Epithelial cell of proximal tubule (primary cell): ENCODE results near the gene HOXB9. TPM values are rescaled to one million over a fixed set of nuclear protein-coding genes. Genes with fewer than 3 reads are reported as not detected.

Experiments used
- DNase-seq: peaks from one replicate; pipeline ENCODE4 v3.0.0-alpha.2; 2011; ENCODE audit warnings: low read depth
- H3K4me3 ChIP-seq: 2 replicates; pipeline ENCODE4 v1.5.1; 2011; ENCODE audit warnings: low read depth, mild to moderate bottlenecking, low read length
- total RNA-seq: library from RNA; depleted of rRNA; stranded (reverse); fragments of >200 nt; gene quantifications from 2 replicates; pipeline ENCODE4 v1.2.3, GENCODE V29; 2015
- TF ChIP-seq, protein P1 (sequence below): conservative IDR thresholded peaks from 2 replicates; pipeline ENCODE4 v1.5.1; 2012; ENCODE audit warnings: low read depth, mild to moderate bottlenecking, low read length

HOXB9 gene
- total RNA-seq, 1 donor from 2014 or later, result 74.5 TPM

DNA sequence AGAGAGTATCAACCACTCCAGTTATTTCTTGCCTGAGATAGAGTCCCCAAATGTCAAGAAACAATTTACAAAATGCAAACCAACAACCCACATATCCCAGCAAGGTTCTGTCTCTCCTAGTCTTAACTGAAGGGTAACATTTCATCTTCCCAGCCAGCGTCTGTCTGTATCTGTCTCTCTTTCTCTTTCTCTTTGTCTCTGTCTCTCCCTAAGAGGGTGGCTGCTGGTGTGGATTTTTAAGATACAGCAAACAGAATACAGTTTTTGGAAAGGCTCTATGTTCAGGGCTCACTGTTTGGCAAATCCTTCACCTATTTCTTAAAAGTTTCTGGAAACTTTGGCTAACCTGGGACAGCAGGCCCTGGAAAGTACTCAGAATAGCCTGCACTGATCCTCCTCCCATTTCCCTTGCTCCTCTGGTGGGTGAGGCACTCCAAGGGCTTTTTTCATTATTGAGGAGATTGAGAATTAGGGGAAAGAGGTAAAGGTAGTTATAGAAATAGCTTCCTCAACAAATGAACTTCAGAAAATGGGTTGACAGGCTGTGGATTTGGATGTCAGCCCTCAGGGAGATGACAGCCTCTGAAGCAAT lies 54.2 kb downstream of the HOXB9 start:
- DNase-seq, result no peak
- H3K4me3 ChIP-seq, result peak overlapping the region; percentile 43
- TF ChIP-seq, protein P1, sequence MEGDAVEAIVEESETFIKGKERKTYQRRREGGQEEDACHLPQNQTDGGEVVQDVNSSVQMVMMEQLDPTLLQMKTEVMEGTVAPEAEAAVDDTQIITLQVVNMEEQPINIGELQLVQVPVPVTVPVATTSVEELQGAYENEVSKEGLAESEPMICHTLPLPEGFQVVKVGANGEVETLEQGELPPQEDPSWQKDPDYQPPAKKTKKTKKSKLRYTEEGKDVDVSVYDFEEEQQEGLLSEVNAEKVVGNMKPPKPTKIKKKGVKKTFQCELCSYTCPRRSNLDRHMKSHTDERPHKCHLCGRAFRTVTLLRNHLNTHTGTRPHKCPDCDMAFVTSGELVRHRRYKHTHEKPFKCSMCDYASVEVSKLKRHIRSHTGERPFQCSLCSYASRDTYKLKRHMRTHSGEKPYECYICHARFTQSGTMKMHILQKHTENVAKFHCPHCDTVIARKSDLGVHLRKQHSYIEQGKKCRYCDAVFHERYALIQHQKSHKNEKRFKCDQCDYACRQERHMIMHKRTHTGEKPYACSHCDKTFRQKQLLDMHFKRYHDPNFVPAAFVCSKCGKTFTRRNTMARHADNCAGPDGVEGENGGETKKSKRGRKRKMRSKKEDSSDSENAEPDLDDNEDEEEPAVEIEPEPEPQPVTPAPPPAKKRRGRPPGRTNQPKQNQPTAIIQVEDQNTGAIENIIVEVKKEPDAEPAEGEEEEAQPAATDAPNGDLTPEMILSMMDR, result no peak

Other genes starting within 250 kb of the HOXB9 start
- 1.5 and 11.4 TPM in 2 replicates for gene SKAP1, start 196.1 kb downstream of the HOXB9 start, total RNA-seq
- not detected in 2 replicates for gene HOXB1, start 95.3 kb downstream of the HOXB9 start, total RNA-seq
- 21.1 and 43.7 TPM in 2 replicates for gene HOXB2, start 81.2 kb downstream of the HOXB9 start, total RNA-seq
- gene HOXB4, start 48.0 kb downstream of the HOXB9 start, total RNA-seq, result 4.3 and 5.7 TPM in 2 replicates
- 22.6 and 49.9 TPM in 2 replicates for gene HOXB3, start 36.1 kb downstream of the HOXB9 start, total RNA-seq
- 2.8 and 5.5 TPM in 2 replicates for gene HOXB5, start 32.6 kb downstream of the HOXB9 start, total RNA-seq
- 42.9 and 55.6 TPM in 2 replicates for gene HOXB6, start 21.4 kb downstream of the HOXB9 start, total RNA-seq
- 24.9 and 26.0 TPM in 2 replicates for gene HOXB7, start 15.3 kb downstream of the HOXB9 start, total RNA-seq
- 12.7 and 21.4 TPM in 2 replicates for gene HOXB8, start 11.1 kb downstream of the HOXB9 start, total RNA-seq
- not detected in 2 replicates for gene PRAC1, start 96.2 kb upstream of the HOXB9 start, total RNA-seq
- not detected in 2 replicates for gene PRAC2, start 96.8 kb upstream of the HOXB9 start, total RNA-seq
- gene HOXB13, start 102.4 kb upstream of the HOXB9 start, total RNA-seq, result not detected in 2 replicates
- 0.22 TPM in 1 of 2 replicates, not detected in the other for gene TTLL6, start 190.9 kb upstream of the HOXB9 start, total RNA-seq
- 21.3 and 24.8 TPM in 2 replicates for gene CALCOCO2, start 204.7 kb upstream of the HOXB9 start, total RNA-seq